HG03354 (cell line): Measurements from ENCODE around the gene TMEM94.

Experiments
- ATAC-seq: cut with Tn5 transposase; IDR thresholded peaks from one replicate; pipeline ENCODE4 v1.9.1; 2021; ENCODE audit warnings: mild to moderate bottlenecking; ENCODE audit not compliant: unreplicated experiment, poor library complexity, severe bottlenecking

The TMEM94 gene

DNA sequence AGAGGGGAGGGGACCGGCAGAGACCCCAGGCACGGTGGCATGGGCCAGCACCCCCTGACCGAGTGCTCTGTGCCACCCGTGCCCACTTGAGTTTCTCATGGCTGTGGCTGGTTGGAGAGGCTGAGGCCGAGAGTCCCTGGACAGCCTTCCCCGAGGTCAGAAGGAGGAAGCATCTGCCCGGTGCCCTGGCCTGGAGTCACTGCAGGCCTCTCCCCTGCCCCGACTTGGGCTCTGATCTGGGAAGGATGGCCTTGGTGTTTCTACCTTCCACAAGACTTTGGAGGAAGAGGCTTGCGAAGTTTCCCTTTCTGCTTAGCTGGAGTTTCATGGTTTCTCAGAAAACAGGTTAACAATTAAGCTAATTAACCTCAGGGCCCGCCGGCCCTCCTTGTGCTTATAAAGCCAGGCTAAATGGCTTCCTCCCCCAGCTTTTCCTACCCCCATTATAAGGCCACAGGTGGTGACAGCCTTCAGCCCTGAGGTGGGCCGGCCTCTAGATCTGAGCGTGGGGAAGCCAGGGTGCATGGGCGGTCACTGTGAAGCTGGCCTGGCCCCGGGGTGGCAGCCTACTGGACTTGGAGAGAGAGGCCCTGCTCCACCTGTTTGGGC, 86.4 kb downstream of the TMEM94 start:
- no peak for ATAC-seq

GRCh38 chr17:75544250-75544649, 87.8 kb downstream of the TMEM94 start:
- ATAC-seq, result no peak

DNA sequence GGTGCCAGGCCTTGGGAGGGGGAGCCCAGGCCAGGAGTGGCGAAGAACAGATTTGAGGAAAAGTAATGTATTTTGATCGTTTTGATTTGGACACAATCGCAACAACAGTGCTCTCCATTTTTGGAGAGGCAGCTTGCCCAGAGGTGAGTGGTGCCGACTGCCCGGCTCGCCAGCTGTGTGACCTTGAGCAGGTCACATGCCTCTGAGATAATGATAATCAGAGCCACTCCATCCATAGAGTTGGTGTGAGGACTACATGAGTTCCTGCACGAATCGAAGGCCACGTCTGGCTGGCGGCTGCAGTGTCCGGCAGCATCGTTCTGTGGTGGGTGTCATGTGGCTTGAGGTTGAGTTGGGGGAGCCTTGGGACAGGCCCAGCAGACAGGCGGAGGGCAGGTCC, 89.7 kb downstream of the TMEM94 start:
- ATAC-seq, result no peak

DNA sequence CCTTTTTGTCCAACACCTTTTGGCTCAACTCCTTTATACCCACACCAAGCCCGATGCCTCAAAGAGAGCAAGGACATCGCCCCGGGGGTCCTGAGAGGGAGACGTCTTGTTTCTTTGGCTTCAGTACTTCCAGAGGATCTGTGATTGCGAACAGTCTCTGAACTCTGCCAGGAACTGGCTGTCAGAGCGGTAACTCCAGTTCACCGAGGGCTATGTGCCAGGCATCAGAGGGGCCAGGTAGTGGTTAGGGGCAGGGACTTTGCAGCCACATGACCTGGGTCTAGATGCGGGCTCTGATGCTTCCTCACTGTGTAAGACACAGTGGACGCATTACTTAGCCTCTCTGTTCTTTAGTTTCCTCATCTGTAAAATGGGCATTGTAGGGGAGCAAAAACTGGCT, 90.7 kb downstream of the TMEM94 start:
- ATAC-seq, result no peak

- no peak for ATAC-seq
Measured at GRCh38 chr17:75548813-75549212, 92.4 kb downstream of the TMEM94 start.
